ENCODE measurements around the gene TAF11L8.
"Not testable (repeated sequence)": the region's sequence is repeated elsewhere in the genome, so short reads cannot be mapped to it uniquely, and the experiment has no call there.

DNA sequence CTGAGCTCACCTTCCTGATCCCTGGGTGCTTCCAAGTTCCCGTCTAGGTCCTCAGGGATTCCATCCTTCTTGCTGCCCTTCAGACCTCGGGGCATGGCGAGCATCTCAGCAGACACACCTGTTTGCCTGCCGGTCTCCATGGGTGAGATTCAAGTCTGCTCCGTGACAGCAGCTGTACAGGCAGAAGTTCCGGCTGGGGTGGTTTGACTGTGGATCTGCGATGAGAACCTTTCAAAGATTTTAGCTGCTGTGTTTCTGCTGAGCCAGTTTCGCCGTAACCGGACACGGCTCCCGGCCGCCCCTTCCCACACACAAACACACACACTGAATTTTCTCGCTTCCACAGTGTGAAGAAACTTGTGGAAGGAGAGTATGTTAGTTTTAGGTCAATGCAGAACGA is 3.5 kb upstream of the TAF11L8 start, which contains the start of gene TAF11L9:
- TF ChIP-seq, protein P1, sequence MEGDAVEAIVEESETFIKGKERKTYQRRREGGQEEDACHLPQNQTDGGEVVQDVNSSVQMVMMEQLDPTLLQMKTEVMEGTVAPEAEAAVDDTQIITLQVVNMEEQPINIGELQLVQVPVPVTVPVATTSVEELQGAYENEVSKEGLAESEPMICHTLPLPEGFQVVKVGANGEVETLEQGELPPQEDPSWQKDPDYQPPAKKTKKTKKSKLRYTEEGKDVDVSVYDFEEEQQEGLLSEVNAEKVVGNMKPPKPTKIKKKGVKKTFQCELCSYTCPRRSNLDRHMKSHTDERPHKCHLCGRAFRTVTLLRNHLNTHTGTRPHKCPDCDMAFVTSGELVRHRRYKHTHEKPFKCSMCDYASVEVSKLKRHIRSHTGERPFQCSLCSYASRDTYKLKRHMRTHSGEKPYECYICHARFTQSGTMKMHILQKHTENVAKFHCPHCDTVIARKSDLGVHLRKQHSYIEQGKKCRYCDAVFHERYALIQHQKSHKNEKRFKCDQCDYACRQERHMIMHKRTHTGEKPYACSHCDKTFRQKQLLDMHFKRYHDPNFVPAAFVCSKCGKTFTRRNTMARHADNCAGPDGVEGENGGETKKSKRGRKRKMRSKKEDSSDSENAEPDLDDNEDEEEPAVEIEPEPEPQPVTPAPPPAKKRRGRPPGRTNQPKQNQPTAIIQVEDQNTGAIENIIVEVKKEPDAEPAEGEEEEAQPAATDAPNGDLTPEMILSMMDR (IDR thresholded peaks at IDR 0.05), result not testable (repeated sequence)
- not testable (repeated sequence) for TF ChIP-seq POLR2A (IDR thresholded peaks at IDR 0.05)

Measured in adrenal gland (tissue), 5 donors.